PC-3 (cell line): ENCODE measurements around the gene ADD1.

Experiments used
- CTCF ChIP-seq: fragments of 300-600 bp; sonication (generic); conservative IDR thresholded peaks from 2 replicates; pipeline ENCODE4 v1.5.1; 2017; ENCODE audit warnings: antibody characterized with exemption, low read depth, mild to moderate bottlenecking, low read length
- EZH2 ChIP-seq: fragments of 300-600 bp; sonication (generic); IDR thresholded peaks from one replicate; pipeline ENCODE4 v1.6.1; 2017; ENCODE audit warnings: antibody characterized with exemption, mild to moderate bottlenecking, low read length; ENCODE audit not compliant: unreplicated experiment
- EZH2phosphoT487 ChIP-seq: fragments of 300-600 bp; sonication (generic); IDR thresholded peaks from 2 replicates; pipeline ENCODE4 v1.6.1; 2018; ENCODE audit warnings: mild to moderate bottlenecking, antibody characterized with exemption, low read length, borderline replicate concordance

GRCh38 chr4:2824329-2824835 is 19.3 kb upstream of the ADD1 start:
- no peak for TF ChIP-seq EZH2
- no peak for TF ChIP-seq CTCF
- TF ChIP-seq EZH2phosphoT487: no peak
